Uterus (tissue), 2 donors: ENCODE data around the gene KAT7.

Experiments used
- CTCF ChIP-seq, 4 experiments: fragments of 200-600 bp in 2 of 4; fragments of 450-650 bp in 2 of 4; sonication (generic) in 2 of 4; IDR thresholded peaks; one replicate each; pipeline ENCODE4 v1.5.1; 2016 to 2019; ENCODE audit warnings: antibody characterized with exemption in 4 of 4, mild to moderate bottlenecking in 2 of 4, moderate library complexity in 1 of 4
- POLR2A ChIP-seq, 2 donors: fragments of 450-650 bp; IDR thresholded peaks; one replicate each; pipeline ENCODE4 v1.6.1; 2016; ENCODE audit warnings: antibody characterized with exemption in 2 of 2, mild to moderate bottlenecking in 1 of 2, moderate library complexity in 1 of 2

- no peak for TF ChIP-seq CTCF (IDR thresholded peaks at IDR 0.05)
- no peak for TF ChIP-seq POLR2A (IDR thresholded peaks at IDR 0.05)
Observed at GRCh38 chr17:49759203-49759602, 29.3 kb upstream of the KAT7 start.
